GM12878 (cell line): Measurements from ENCODE around the gene GSTM4. TPM values are rescaled to one million over a fixed set of nuclear protein-coding genes. Genes with fewer than 3 reads are reported as not detected.

Source experiments
- ATAC-seq: fragments of 200-7000 bp; cut with Tn5 transposase; 3 replicates; pipeline ENCODE4 v1.9.1; 2020; ENCODE audit warnings: mild to moderate bottlenecking, moderate library complexity
- BruUV-seq: library from RNA; stranded (reverse); fragments of 400-500 nt; replicated peaks from 2 replicates; lab custom pipeline; 2021; lab: Mats Ljungman, UMichigan
- CTCF ChIA-PET: fragments of 300-600 bp; sonication (Branson Sonifier 250); formaldehyde crosslinking; extraction: SDS; loops from one replicate; lab custom pipeline; 2021; ENCODE audit warnings: inconsistent platforms; lab: Yijun Ruan, JAX
- POLR2A ChIA-PET: fragments of 350-600 bp; formaldehyde crosslinking; extraction: SDS; loops from one replicate; lab custom pipeline; 2021; ENCODE audit warnings: inconsistent platforms; lab: Charles Lee
- RAD21 ChIA-PET: fragments of 300-600 bp; sonication (Branson Sonifier 250); formaldehyde crosslinking; loops from one replicate; lab custom pipeline; 2023; ENCODE audit warnings: antibody characterized with exemption; ENCODE audit not compliant: unreplicated experiment; lab: Charles Lee
- SMC1A ChIA-PET: fragments of 300-600 bp; sonication (Branson Sonifier 250); formaldehyde crosslinking; loops from one replicate; lab custom pipeline; 2023; ENCODE audit not compliant: unreplicated experiment, uncharacterized antibody; lab: Charles Lee
- DNase-seq: peaks from one replicate; pipeline ENCODE4 v3.0.0-alpha.2; 2011; ENCODE audit warnings: low read depth, low spot score
- FAIRE-seq: peaks from 3 replicates; lab custom pipeline; 2011; peaks lifted over from hg19 to GRCh38; lab: Jason Lieb, UNC
- H2AFZ ChIP-seq: 2 replicates; pipeline ENCODE4 v1.6.0; 2011; ENCODE audit warnings: low read depth, low read length, control low read depth; ENCODE audit not compliant: control insufficient read depth
- H3K27ac ChIP-seq: 2 replicates; pipeline ENCODE4 v1.5.1; 2011; ENCODE audit warnings: control low read depth; ENCODE audit not compliant: control insufficient read depth, insufficient read depth
- H3K27me3 ChIP-seq, 2 experiments: replicated peaks in 1 of 2; 2 replicates each; pipeline versions ENCODE4 v1.6.0 to v1.6.1; 2011; ENCODE audit warnings: low read length in 1 of 2; ENCODE audit not compliant: control insufficient read depth in 2 of 2, insufficient read depth in 2 of 2
- H3K36me3 ChIP-seq, 2 experiments: 2 replicates each; pipeline ENCODE4 v1.5.1; 2011; ENCODE audit warnings: low read length in 1 of 2; ENCODE audit not compliant: control insufficient read depth in 2 of 2, insufficient read depth in 2 of 2
- H3K4me1 ChIP-seq: 2 replicates; pipeline ENCODE4 v1.6.1; 2011; ENCODE audit warnings: mild to moderate bottlenecking, low read length, moderate library complexity, mixed read lengths; ENCODE audit not compliant: control insufficient read depth, insufficient read depth
- H3K4me2 ChIP-seq: 2 replicates; pipeline ENCODE4 v1.6.0; 2011; ENCODE audit warnings: control low read depth; ENCODE audit not compliant: control insufficient read depth, insufficient read depth
- H3K4me3 ChIP-seq: fragments of 200-600 bp; sonication (generic); 2 replicates; pipeline ENCODE4 v1.5.1; 2016
- H3K79me2 ChIP-seq: 2 replicates; pipeline ENCODE4 v1.6.0; 2011; ENCODE audit warnings: low read length; ENCODE audit not compliant: control insufficient read depth, insufficient read depth
- H3K9ac ChIP-seq: 2 replicates; pipeline ENCODE4 v1.8.0; 2011; ENCODE audit warnings: low read length, control low read depth, mixed read lengths; ENCODE audit not compliant: control insufficient read depth, insufficient read depth
- H3K9me3 ChIP-seq: replicated peaks from 3 replicates; pipeline ENCODE4 v1.5.1; 2011; ENCODE audit warnings: mild to moderate bottlenecking, low read length; ENCODE audit not compliant: control insufficient read depth, insufficient read depth
- H4K20me1 ChIP-seq: 2 replicates; pipeline ENCODE4 v1.6.0; 2011; ENCODE audit not compliant: control insufficient read depth, insufficient read depth
- HDAC6 ChIP-seq: fragments of 200-600 bp; sonication (generic); IDR thresholded peaks from one replicate; pipeline ENCODE4 v1.8.0; 2017; ENCODE audit warnings: antibody characterized with exemption; ENCODE audit not compliant: unreplicated experiment
- MYC ChIP-seq: IDR thresholded peaks from 2 replicates; pipeline ENCODE4 v1.6.1; 2011; ENCODE audit warnings: mild to moderate bottlenecking, low read length, moderate library complexity, inconsistent platforms; ENCODE audit not compliant: insufficient read depth, insufficient replicate concordance, insufficient read length, severe bottlenecking
- YBX1 ChIP-seq: fragments of 450-650 bp; IDR thresholded peaks from 2 replicates; pipeline ENCODE4 v1.6.1; 2016; ENCODE audit warnings: antibody characterized with exemption
- ZNF217 ChIP-seq: fragments of 450-650 bp; IDR thresholded peaks from 2 replicates; pipeline ENCODE4 v1.6.1; 2017; ENCODE audit warnings: antibody characterized with exemption, mild to moderate bottlenecking
- ZNF592 ChIP-seq: fragments of 450-650 bp; IDR thresholded peaks from 2 replicates; pipeline ENCODE4 v1.6.1; 2017; ENCODE audit warnings: mild to moderate bottlenecking, moderate library complexity
- WGBS: methylation state at CpG from one replicate; pipeline ENCODE4 v1.1.6; 2016; ENCODE audit warnings: low lambda C conversion rate; ENCODE audit not compliant: insufficient replicate concordance, insufficient coverage; ENCODE audit errors: missing lambda C conversion rate; 5-methylcytosine and 5-hydroxymethylcytosine counted together
- in situ Hi-C: fragments of 300-500 bp; cut with MboI; formaldehyde crosslinking; loops from 9 replicates; pipeline ENCODE4 v1.14.3; 2018; ENCODE audit warnings: mixed read lengths
- intact Hi-C: fragments of 100-400 bp; cut with micrococcal nuclease; formaldehyde crosslinking; loops from one replicate; pipeline ENCODE4 v1.14.2; 2022; ENCODE audit not compliant: unreplicated experiment
- polyA plus RNA-seq, 11 experiments: library from polyadenylated mRNA; depleted of rRNA in 4 of 11; unstranded in 6 of 11; stranded (reverse) in 5 of 11; fragments of >200 nt; fragmentation: Nextera tagmentation in 4 of 11; fragmentation: Illumina TruSeq in 1 of 11; extraction: Ambion mirVana in 4 of 11; extraction: Trizol in 1 of 11; gene quantifications; 1 replicate in 1 of 11; 2 replicates in 10 of 11; pipeline versions ENCODE4 v1.2.1 to v1.2.3, GENCODE V29; 2011 to 2016; ENCODE audit warnings: inconsistent platforms in 2 of 11, missing spikeins in 2 of 11, low read depth in 1 of 11
- total RNA-seq, 4 experiments: library from RNA; depleted of rRNA in 3 of 4; stranded (reverse); fragments of >200 nt in 3 of 4; fragmentation: Illumina TruSeq in 1 of 4; extraction: Trizol in 1 of 4; gene quantifications; 2 replicates each; pipeline versions ENCODE4 v1.2.1 to v1.2.3, GENCODE V29; 2013 to 2021

Gene GSTM4
- total and polyA plus RNA-seq, 10 of the 15 experiments (the other 5 are each of a cell fraction or from before 2014, with no cell fraction given), result 14.3 to 37.2 (median 23.0) TPM

DNA sequence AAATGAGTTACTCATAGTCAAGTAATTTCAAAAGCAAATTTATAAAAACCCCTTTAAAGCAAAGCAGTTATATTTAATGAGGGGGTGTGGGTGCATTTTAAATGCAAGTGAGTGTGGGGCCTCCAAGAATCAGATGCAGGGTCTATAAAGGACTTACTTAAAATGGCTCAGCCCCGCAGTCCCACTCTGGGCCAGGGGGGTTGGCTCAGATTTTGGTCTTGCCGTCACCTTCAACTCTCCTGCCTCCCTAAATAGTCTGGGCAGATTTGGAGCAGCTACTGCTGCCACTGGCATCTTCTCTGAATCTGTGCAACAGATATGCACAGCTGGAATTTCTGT, 20.1 kb upstream of the GSTM4 start:
- peaks cover 5 to 9% of the 10 kb centered on the region in 2 experiments; a peak in 3 of 4 replicates for H3K36me3 ChIP-seq
- in situ Hi-C loops, result no loop called here
- TF ChIP-seq ZNF592, result no peak
- TF ChIP-seq YBX1, result no peak
- TF ChIP-seq ZNF217, result no peak
- no peak for TF ChIP-seq HDAC6
- no peak for TF ChIP-seq MYC
- TF ChIP-seq, all 136 proteins: peak for 0
- Histone ChIP-seq H4K20me1 (no peaks in the 10 kb centered on the region), H3K9ac (no peak overlapping the region), H3K9me3 (no peaks in the 10 kb centered on the region), H3K4me3 (no peak overlapping the region), H3K4me2 (no peak overlapping the region), H2AFZ (no peak overlapping the region), H3K27ac (no peak overlapping the region), H3K4me1 (peaks cover 14% of the 10 kb centered on the region), H3K79me2 (no peaks in the 10 kb centered on the region), H3K27me3 (no peaks in the 10 kb centered on the region)
- ChIA-PET POLR2A (interaction anchor here (1.6 to 1.9 kb wide), 2 partner anchors 12 to 90 kb away, joined by 6 to 8 read pairs; no protein-coding TSS in a partner anchor), CTCF (interaction anchor here (0.5 to 10.7 kb wide), 10 partner anchors 11 to 350 kb away, joined by 3 to 299 read pairs (median 4); partner anchors contain the start of genes AHCYL1 and GSTM4), SMC1A (interaction anchor here (0.8 to 9.1 kb wide), 6 partner anchors 16 to 350 kb away, joined by 3 to 117 read pairs (median 40); partner anchors contain the start of gene AHCYL1), RAD21 (interaction anchor here (0.9 to 7.3 kb wide), 7 partner anchors 14 to 348 kb away, joined by 3 to 106 read pairs (median 4); partner anchors contain the start of genes AHCYL1 and GSTM4)
- BruUV-seq, result no TSS peak
- DNase-seq (no peak), FAIRE-seq (no peak), ATAC-seq (no peak)
- 73% methylated on average over 2 of the region's 2 CpGs for WGBS
- intact Hi-C loops, result no loop called here
